CD4-positive, alpha-beta T cell treated with Interleukin-21 for 1 hour (primary cell): ENCODE data around the gene OSBPL7.
A peak's percentile ranks its signal among the peaks of the same experiment; 100 is the strongest.

Source experiments
- DNase-seq: peaks from one replicate; pipeline ENCODE4 v3.0.0-alpha.2; 2020

Gene OSBPL7

GRCh38 chr17:47846716-47847340 is 25.2 kb upstream of the OSBPL7 start:
- DNase-seq, result no peak

GRCh38 chr17:47845716-47846075 is 24.1 kb upstream of the OSBPL7 start:
- DNase-seq, result no peak

GRCh38 chr17:47844814-47845715 is 23.5 kb upstream of the OSBPL7 start:
- DNase-seq, result no peak

GRCh38 chr17:47844227-47844626 is 22.6 kb upstream of the OSBPL7 start:
- no peak for DNase-seq

- DNase-seq, result no peak
Measured at GRCh38 chr17:47843391-47843730, 21.8 kb upstream of the OSBPL7 start.

- no peak for DNase-seq
Measured at GRCh38 chr17:47841488-47842291, 20.1 kb upstream of the OSBPL7 start.

- DNase-seq, result peak; percentile 89
Measured at GRCh38 chr17:47840742-47841487, 19.3 kb upstream of the OSBPL7 start, which contains the start of gene SCRN2. TSS of gene SCRN2 (minus strand) at chr17:47841273. CDS start at chr17:47840843, 430 bp downstream.

- no peak for DNase-seq
Measured at GRCh38 chr17:47840001-47840741, 18.6 kb upstream of the OSBPL7 start.

- DNase-seq, result no peak
Measured at GRCh38 chr17:47839071-47839470, 17.5 kb upstream of the OSBPL7 start.

- DNase-seq, result no peak
Measured at GRCh38 chr17:47838636-47839035, 17.0 kb upstream of the OSBPL7 start.

GRCh38 chr17:47837401-47838039 is 15.9 kb upstream of the OSBPL7 start:
- no peak for DNase-seq

- DNase-seq, result no peak
Measured at GRCh38 chr17:47836601-47837000, 15.0 kb upstream of the OSBPL7 start.

- DNase-seq, result no peak
Measured at GRCh38 chr17:47834756-47835155, 13.2 kb upstream of the OSBPL7 start.

GRCh38 chr17:47831934-47832327 is 10.3 kb upstream of the OSBPL7 start:
- DNase-seq, result no peak

- DNase-seq, result peak; percentile 92
Measured at GRCh38 chr17:47831003-47831933, 9.7 kb upstream of the OSBPL7 start, which contains the start of the genes LRRC46 and MRPL10. TSS of gene LRRC46 (plus strand) at chr17:47831670. CDS start at chr17:47831990, 320 bp downstream. TSS of gene MRPL10 (minus strand) at chr17:47831541. CDS start at chr17:47831511, 30 bp downstream.

- DNase-seq, result no peak
Measured at GRCh38 chr17:47830396-47831002, 8.9 kb upstream of the OSBPL7 start.

GRCh38 chr17:47829870-47830269 is 8.3 kb upstream of the OSBPL7 start:
- peak; percentile 92 for DNase-seq

GRCh38 chr17:47823519-47823918 is 1.9 kb upstream of the OSBPL7 start:
- no peak for DNase-seq

- no peak for DNase-seq
Measured at GRCh38 chr17:47822785-47823184, 1.2 kb upstream of the OSBPL7 start.

- no peak for DNase-seq
Measured at GRCh38 chr17:47821031-47821423, 567 bp downstream of the OSBPL7 start.
